Tongue (tissue), 2 donors: ENCODE results near the gene TNPO1. TPM values are rescaled to one million over a fixed set of nuclear protein-coding genes. Genes with fewer than 3 reads are reported as not detected.
"Not testable (repeated sequence)": the region's sequence is repeated elsewhere in the genome, so short reads cannot be mapped to it uniquely, and the experiment has no call there.

Source experiments
- DNase-seq: peaks from one replicate; pipeline ENCODE4 v3.0.0-alpha.2; 2015
- total RNA-seq: library from RNA; depleted of rRNA; stranded (reverse); fragments of >200 nt; gene quantifications from one replicate; pipeline ENCODE4 v1.2.3, GENCODE V29; 2014

TNPO1 gene
- total RNA-seq, 1 donor from 2014 or later, result 177 TPM

GRCh38 chr5:72854419-72854818 is 38.0 kb downstream of the TNPO1 start:
- DNase-seq, result no peak

- DNase-seq, result no peak
These were observed 39.4 kb downstream of the TNPO1 start for GRCh38 chr5:72855821-72856220.

GRCh38 chr5:72857396-72857795 is 40.9 kb downstream of the TNPO1 start:
- no peak for DNase-seq

- no peak for DNase-seq
These were observed 42.7 kb downstream of the TNPO1 start for GRCh38 chr5:72859127-72859526.

GRCh38 chr5:72860499-72860898 is 44.0 kb downstream of the TNPO1 start:
- peak; percentile 22 for DNase-seq

- no peak for DNase-seq
These were observed 55.0 kb downstream of the TNPO1 start for GRCh38 chr5:72871366-72872024.

GRCh38 chr5:72878854-72879253 is 62.4 kb downstream of the TNPO1 start:
- DNase-seq, result peak; percentile 31

GRCh38 chr5:72882989-72883388 is 66.5 kb downstream of the TNPO1 start:
- DNase-seq, result no peak

GRCh38 chr5:72883850-72884249 is 67.4 kb downstream of the TNPO1 start:
- no peak for DNase-seq

GRCh38 chr5:72884892-72885291 is 68.4 kb downstream of the TNPO1 start:
- DNase-seq, result no peak

- no peak for DNase-seq
These were observed 69.4 kb downstream of the TNPO1 start for GRCh38 chr5:72885824-72886223.

GRCh38 chr5:72888595-72888994 is 72.1 kb downstream of the TNPO1 start:
- no peak for DNase-seq

- DNase-seq, result no peak
These were observed 72.9 kb downstream of the TNPO1 start for GRCh38 chr5:72889324-72889723.

- DNase-seq, result no peak
These were observed 76.4 kb downstream of the TNPO1 start for GRCh38 chr5:72892846-72893245.

- no peak for DNase-seq
These were observed 79.3 kb downstream of the TNPO1 start for GRCh38 chr5:72895758-72896157.

- no peak for DNase-seq
These were observed 90.3 kb downstream of the TNPO1 start for GRCh38 chr5:72906806-72907205.

GRCh38 chr5:72908664-72909063 is 92.2 kb downstream of the TNPO1 start:
- no peak for DNase-seq

GRCh38 chr5:72917371-72917776 is 100.9 kb downstream of the TNPO1 start:
- no peak for DNase-seq

GRCh38 chr5:72920690-72921502 is 104.4 kb downstream of the TNPO1 start:
- DNase-seq, result peak; percentile 44

- peak; percentile 25 for DNase-seq
These were observed 105.4 kb downstream of the TNPO1 start for GRCh38 chr5:72921886-72922285.

- no peak for DNase-seq
These were observed 106.0 kb downstream of the TNPO1 start for GRCh38 chr5:72922422-72922821.

GRCh38 chr5:72925336-72926010 is 109.0 kb downstream of the TNPO1 start:
- no peak for DNase-seq

GRCh38 chr5:72932686-72933085 is 116.2 kb downstream of the TNPO1 start:
- not testable (repeated sequence) for DNase-seq
